NCI-H187 treated with DMSO at 0.1 percent for 48 hours (cell line): Measurements from ENCODE around the gene CHI3L2.

Experiments used
- DNase-seq: peaks from one replicate; lab custom pipeline; 2025; lab: John Stamatoyannopoulos, UW

Gene CHI3L2

DNA sequence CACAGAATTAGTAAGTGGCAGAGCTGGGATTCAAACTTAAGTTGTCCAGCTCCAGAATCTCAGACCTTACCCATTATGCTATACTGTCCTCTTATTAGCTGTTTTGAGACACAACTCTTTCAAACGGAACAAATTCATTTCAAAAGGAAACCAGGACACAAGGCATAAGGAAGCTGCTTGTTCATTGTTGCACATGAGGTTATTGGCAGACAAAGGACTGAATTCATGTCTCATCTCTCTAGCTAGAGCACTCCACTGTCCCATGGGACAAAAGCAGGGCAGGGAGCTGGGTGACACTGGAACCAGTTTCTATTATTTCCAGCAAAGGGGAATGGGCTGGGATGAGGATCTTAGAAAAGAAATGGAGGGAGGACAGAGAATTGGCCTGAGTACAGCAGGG, 26.4 kb downstream of the CHI3L2 start:
- DNase-seq: no peak

DNA sequence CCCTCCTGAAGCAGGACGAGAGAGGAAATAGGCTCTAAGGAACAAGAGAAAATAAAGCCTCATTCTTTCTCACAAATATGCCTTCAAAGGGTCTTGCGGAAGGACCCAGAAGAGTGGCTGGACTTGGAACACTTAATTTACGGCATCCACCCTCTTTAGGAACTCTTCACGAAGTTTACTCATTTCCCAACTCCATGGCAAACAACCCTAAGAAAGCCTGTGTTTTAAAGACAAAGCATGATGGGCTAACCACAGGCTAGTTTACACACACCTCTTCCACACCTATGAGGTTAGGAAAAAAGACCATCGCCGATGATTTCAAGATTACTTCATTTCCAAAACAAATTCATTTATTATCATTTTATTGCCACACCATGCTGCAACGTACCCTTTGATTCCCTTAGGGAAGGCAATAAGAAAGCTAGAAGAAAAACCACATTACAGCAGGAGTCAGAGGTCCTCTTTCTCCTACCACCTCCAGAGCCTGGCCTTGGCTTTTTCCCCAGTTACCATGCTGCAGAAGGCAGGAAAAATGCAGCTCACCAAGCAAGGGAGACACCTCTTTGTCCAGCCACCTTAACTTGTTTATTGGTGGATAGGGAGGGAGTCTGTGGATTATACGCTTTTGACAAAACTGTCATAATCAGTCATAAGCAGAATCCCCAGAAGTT, 29.6 kb downstream of the CHI3L2 start:
- no peak for DNase-seq

DNA sequence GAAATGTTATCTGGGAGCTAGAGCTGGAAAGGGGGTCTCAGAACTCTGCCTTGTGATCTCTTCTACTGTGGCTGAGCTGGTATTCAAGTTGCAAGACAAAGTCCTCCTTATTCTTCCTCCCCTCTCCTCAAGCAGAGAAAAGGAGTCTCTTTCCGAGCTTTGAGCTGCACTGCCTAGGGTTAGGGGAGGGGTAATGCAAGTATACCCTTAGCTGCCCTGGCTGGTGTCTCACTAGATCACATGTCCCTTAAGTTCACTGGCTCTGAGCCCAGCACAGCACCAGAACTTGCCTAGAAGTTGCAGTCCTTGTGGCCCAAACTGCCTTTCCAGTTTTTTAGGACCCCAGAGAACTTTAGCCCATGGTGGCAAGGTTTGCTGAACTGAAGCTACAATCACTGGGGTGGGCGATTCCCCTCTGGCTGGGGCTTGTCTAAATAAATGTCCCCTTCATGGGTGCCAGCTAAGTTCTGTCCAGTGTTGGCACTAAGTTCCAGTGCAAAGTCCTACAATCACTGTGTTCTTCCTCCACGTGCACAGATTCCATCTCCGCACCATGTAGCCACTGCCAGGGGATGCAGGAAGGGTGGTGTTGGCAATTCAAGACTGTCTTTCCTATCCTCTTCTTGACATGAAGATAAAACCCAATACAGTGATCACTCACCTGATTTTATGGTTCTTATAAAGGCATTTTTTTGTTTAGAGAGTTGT, 40.4 kb downstream of the CHI3L2 start:
- DNase-seq: no peak

DNA sequence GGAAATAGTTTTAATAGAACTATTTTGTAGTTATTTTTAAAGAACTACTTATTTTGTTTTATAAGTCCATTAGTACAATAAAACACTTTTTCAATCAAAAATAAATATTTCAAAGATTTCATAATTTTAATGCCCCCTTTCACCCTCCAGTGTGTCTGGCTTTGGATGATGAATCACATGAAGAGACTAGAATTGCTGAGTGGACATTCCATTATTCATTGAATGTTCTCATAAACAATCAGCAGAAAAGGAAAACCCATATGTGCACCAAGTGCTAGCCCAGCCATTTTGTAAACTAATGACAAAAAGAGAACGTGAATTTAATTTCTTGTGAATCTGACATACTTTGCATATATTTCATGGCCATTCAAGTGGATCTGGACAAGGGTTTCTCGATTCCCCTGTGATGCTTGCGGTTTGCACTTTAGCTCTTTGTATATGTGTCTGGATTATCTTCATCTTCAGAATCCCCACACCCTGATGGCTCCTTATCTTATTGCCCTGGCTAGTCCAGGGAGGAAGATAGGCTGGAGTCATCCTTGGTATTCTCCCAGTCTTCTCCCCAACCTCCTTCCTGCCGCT, 42.4 kb downstream of the CHI3L2 start:
- no peak for DNase-seq

DNA sequence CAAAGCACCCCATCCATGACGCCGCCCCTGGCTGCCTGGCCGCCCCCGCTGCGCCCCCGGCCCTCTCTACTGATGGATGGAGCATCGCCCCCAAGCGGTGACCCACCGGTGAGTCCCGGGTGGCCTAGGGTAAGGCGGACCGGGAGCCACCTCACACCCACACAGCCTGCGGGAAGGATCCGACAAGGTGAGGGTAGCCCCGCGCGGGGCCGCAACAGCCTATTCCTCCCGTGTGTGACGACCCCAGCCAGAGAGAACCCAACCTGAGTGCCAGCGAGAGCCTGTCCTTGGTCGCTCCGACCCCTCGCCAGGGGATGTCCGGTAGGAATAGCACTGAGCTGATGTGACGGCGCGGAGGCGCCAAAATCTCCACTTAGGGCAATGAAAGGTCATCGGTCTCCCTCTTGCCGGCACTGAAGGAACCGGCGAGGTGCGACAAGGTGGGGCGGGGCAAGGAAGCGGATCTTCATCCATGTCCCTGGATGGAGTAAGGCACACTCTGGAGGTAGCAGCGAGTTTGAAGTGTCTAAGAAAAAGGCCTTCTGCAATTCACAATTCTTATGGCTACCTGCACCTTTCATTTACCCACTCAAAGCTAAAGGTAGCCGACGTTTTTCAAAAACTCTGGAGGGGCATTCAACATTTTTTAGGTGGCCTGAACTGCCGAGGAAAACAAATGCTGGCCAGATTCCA, 43.4 kb downstream of the CHI3L2 start:
- DNase-seq: no peak

DNA sequence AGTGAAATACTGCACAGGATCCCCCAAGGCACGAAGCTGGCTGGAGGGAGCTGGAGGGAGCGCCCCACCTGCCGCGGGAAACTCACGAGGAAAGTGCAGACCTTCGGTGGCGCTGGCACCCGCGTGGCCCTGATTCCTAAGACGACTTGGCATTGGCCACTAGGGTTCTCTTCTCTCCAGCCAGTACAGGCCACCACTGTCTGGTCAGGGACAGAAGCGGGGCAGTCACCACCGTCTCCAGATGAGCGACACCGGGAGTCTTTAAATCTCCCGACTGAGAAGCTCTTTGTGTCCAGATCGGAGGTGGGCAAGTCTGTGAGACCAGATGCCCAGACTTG, 43.9 kb downstream of the CHI3L2 start:
- DNase-seq: no peak

DNA sequence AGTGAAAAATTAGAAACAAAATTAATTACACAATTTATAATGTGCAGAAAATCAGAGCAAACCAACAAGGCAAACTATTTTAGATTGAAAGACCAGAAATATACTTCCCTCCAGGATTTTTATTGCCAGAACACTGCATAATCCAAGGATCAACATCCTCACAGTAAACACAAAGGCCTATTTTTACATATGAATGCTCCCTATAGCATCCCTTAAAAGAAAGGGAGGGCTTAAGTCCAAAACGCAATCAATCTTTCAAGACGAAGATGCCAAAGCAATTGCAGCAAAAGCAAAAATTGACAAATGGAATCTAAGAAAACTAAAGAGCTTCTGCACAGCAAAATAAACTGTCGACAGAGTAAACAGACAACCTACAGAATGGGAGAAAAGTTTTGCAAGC, 44.6 kb downstream of the CHI3L2 start:
- no peak for DNase-seq

DNA sequence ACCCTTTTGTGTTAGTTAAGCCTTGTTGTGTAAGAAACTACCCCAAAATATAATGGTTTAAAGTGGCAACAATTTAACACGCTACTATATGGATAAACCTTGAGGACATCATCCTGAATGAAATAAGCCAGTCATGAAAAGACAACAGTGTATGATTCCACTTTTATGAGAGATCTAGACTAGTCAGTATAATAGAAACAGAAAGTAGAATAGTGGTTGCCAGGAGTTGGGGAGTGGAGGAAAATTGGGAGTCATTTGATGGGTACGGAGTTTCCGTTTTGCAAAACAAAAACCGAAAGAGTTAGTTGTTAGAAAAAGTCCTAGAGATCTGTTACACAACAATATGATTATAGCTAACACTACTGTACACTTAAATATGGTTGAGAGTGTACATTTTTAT, 47.1 kb downstream of the CHI3L2 start:
- DNase-seq: no peak

DNA sequence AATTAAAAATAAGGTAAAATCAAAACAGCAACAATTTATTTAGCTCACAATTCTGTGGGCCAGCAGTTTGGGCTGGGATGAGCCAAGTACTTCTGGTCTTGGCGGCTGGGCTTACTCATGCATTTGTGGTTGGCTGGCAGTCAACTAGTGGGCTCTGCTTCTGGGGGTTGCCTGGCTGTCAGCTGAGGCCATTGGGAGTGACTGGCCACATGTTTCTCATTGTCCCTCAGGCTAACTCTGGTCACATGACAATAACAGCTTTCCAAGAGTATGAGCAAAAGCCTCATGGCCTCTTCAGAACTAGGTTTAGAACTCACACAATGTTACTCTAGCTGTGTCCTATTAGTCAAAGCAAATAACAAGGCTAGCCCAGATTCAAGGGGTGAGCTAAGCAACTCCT, 47.6 kb downstream of the CHI3L2 start:
- DNase-seq: no peak

DNA sequence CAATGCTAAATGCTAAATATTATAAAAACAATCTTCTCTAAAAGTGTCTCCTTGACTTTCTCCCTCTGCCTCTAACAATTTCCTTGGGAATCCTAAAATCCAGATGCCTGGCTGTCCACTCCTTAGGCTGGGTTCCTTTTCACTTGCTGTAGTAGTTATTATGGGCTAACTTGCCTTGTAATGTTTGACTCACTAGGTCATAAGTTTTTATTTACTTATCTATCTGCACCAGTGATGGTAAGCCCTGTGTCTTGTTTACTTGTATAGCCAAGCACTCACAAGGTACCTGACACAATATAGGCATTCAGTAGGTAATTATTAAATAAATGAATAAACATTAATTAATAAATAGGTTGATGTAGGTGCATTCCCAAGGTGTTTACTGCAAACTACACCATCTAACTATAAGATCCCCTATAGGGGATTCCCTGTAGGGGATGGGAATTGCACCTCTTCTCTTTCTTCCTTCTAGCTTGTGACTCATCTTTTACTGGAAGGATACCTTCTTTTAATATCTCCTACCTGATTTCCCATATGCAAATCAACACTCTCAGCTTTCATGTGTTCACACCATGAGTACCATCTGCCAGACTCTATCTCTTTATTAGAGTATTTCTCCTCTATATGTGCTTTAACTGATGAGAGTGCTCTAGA, 48.4 kb downstream of the CHI3L2 start:
- no peak for DNase-seq

DNA sequence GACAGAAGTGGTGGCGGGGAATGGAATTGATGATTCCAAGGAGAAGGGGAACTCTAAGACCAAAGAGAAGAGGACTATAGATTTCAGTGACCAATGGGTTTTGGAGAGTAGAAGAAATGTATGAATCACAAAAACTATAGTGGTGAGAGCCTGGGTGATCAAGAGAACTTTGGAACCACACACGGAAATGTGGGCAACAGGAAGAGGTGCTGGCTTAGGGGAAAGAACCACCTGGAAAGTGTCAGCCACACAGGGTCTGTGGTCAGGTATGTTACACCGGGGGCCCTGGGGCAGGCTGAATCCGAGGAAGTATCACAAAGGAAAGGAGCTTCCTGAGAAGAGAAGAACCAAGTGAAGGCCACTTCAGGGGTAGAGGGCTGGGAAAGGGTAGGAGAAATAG, 51.6 kb downstream of the CHI3L2 start:
- DNase-seq: no peak

DNA sequence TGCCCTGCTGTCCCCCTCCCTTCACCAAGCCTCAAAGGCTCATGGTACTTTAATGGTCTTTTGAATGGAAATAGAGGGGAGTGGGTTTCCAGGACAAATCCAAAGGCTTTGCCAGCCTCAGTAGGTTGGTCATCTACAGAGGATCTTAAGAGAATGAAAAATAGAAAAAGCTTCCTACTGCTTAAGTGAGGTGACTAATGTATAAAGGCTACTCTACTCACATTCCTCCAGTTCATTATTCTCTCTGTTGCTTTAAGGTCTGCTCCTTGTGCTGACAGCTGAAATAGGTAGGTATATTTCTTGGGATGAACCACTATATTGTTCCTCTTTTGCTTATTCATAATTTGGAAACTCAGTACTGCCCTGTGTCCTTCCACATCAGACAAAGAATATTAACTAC, 52.8 kb downstream of the CHI3L2 start:
- no peak for DNase-seq

DNA sequence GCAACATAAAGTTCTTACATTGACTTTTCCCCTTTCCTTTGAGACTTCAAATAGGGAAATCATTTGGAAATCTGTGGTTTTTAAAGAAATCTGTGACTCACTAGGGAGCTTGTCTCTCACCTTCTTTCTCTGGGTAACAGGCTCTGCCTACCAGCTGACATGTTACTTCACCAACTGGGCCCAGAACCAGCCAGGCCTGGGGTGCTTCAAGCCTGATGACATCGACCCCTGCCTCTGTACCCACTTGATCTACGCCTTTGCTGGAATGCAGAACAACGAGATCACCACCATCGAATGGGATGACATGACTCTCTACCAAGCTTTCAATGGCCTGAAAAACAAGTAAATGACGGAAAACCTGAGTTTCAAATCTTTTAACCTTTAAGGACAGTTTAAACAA, 53.9 kb downstream of the CHI3L2 start:
- DNase-seq: no peak

DNA sequence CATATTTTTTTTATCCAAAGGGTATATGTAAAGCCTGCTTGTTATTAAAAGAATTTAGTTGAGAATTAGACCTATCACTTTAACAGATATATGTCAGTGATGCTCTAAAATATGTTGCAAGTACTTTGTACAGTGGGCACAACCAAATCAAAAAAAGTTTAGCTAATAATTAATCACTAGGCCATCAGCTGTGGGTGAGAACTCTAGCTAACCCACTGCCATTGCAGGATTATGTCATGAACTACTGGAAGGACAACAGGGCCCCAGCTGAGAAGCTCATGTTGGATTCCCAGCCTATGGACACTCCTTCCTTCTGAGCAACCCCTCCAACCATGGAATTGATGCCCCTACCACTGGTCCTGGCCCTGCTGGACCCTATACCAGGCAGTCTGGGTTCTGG, 56.3 kb downstream of the CHI3L2 start:
- DNase-seq: no peak

DNA sequence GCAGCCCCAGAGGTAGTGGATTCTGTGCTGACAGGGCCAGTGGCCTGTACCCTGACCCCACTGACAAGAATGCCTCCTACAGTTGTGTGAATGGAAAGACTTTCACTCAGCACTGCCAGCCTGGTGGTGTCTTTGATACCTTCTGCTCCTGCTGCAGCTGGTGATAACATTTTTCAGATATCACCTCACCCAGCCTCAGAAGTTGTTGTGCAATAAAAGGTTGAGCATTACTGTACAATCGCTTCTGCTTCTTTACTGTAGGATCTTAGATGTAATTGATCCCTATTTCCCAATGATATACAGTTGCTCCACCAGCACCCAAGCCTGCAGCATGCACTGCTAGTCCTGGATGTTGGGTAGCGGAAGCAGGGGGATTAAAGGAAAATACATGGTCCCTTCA, 58.4 kb downstream of the CHI3L2 start:
- DNase-seq: no peak

DNA sequence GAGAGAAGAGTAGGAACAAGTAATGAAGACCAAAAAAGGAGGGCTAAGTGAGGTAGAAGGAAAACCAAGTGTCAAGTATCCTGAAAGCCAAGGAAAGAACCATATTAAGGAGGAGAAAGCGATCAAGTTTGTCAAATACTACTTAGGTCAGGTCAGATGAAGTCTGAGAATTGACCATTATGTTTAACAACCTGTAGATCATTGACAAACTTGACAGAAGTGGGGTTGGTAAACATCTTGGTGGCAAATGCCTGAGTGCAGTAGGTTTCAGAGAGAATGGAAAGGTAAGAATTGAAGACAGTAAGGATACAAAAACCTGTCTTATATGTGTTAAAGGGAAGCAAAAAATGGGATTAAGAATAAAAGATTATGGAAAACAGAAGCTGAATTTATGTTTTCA, 59.4 kb downstream of the CHI3L2 start:
- no peak for DNase-seq

DNA sequence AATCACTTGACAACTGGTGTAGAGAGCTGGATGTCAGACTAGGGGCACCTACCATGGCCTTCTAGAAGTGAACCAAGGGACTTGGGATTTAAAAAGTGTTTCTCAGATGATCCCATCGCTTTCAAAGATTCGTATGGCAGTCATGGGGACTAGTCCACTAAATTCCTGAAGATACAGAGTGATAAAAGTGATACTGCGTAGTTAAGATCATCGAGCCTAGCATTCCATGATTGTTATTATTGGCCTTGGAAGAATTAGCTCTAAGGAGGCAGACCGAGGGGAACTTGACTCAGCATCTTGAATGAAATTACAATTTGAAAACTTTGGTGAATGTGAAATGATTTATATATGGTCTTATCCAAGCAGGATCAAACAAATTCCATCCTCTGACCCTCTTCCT, 61.9 kb downstream of the CHI3L2 start:
- no peak for DNase-seq

DNA sequence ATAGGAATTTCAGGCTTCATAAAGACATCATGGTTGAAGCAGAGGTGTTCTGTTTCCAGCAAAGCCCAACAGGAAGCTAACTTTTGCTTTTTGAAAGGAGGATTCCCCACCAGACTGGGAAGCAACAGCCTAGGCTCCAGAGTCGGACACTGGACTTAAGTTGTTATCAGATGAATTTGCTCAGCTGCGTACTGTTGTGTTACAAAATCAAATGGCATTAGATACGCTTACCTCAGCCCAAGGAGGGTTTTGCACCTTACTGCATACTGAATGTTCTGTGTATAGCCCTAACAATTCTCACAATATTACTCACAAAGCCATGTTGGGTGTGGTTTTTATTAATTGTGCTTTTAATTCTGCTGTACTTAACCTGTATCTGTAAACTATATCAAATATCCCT, 62.6 kb downstream of the CHI3L2 start:
- DNase-seq: no peak

DNA sequence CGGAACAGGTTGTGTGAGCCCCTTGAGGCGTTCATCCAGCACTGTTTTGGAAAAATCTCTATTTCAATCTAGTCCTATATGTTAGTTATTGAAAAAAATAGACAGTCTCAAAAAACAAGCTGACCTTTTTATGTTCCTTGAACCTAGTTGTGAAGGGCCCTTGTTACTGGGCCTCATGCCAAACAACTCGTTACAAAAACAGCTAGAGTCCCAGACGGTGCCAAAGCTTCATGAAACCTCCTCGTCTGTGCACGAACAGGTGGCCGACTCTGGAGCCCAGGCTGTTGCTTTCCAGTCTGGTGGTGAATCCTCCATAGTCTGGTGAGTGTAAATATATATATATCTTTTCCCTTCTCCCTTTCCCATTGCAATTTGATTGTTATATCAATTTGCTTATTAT, 63.1 kb downstream of the CHI3L2 start, which contains the start of gene CHIA:
Gene CHIA, plus strand, starts transcription at position 222 of the 400 bp plus-strand sequence. CDS start 19,617 bp downstream, outside the sequence.
- DNase-seq: peak; percentile 21
